Spleen (tissue), 11 donors: ENCODE data around the gene MYO7A. TPM values are rescaled to one million over a fixed set of nuclear protein-coding genes. Genes with fewer than 3 reads are reported as not detected.

Experiments
- DNase-seq: peaks from one replicate; pipeline ENCODE4 v3.0.0-alpha.2; 2020
- H3K27ac ChIP-seq, 8 donors: fragments of 200-600 bp; sonication (generic) in 7 of 8; 1 replicate in 4 of 8; 2 replicates in 4 of 8; pipeline versions ENCODE4 v1.5.0 to v1.8.0; 2016 to 2021; ENCODE audit warnings: inconsistent platforms in 4 of 8, mild to moderate bottlenecking in 4 of 8, moderate library complexity in 1 of 8
- H3K27me3 ChIP-seq, 7 donors: fragments of 200-600 bp; sonication (generic) in 6 of 7; replicated peaks in 1 of 7; 1 replicate in 4 of 7; 2 replicates in 3 of 7; pipeline versions ENCODE4 v1.5.0 to v1.8.0; 2016 to 2021; ENCODE audit warnings: inconsistent platforms in 3 of 7, mild to moderate bottlenecking in 1 of 7
- H3K36me3 ChIP-seq, 6 donors: fragments of 200-600 bp; sonication (generic) in 5 of 6; 1 replicate in 4 of 6; 2 replicates in 2 of 6; pipeline versions ENCODE4 v1.5.0 to v1.8.0; 2016 to 2021; ENCODE audit warnings: inconsistent platforms in 2 of 6
- H3K4me1 ChIP-seq, 6 donors: fragments of 200-600 bp; sonication (generic) in 5 of 6; 1 replicate in 3 of 6; 2 replicates in 3 of 6; pipeline versions ENCODE4 v1.5.0 to v1.8.0; 2016 to 2021; ENCODE audit warnings: inconsistent platforms in 3 of 6
- H3K4me3 ChIP-seq, 8 donors: fragments of 200-600 bp; sonication (generic) in 7 of 8; 1 replicate in 4 of 8; 2 replicates in 4 of 8; pipeline versions ENCODE4 v1.5.0 to v1.8.0; 2016 to 2021; ENCODE audit warnings: inconsistent platforms in 4 of 8, mild to moderate bottlenecking in 4 of 8, moderate library complexity in 2 of 8
- H3K9me3 ChIP-seq, 8 donors: fragments of 200-600 bp; sonication (generic) in 7 of 8; 1 replicate in 4 of 8; 2 replicates in 4 of 8; pipeline versions ENCODE4 v1.5.0 to v1.8.0; 2016 to 2021; ENCODE audit warnings: inconsistent platforms in 4 of 8
- POLR2A ChIP-seq, 3 donors: fragments of 450-650 bp; IDR thresholded peaks; one replicate each; pipeline ENCODE4 v1.5.1; 2017; ENCODE audit warnings: antibody characterized with exemption in 3 of 3, mild to moderate bottlenecking in 1 of 3
- POLR2AphosphoS5 ChIP-seq, 3 donors: sonication (generic); formaldehyde crosslinking; IDR thresholded peaks; one replicate each; pipeline ENCODE4 v1.5.1; 2017; ENCODE audit warnings: antibody characterized with exemption in 3 of 3
- WGBS, 5 donors: extraction: QIAGEN DNeasy Blood & Tissue Kit in 3 of 5; methylation state at CpG; one replicate each; pipeline versions ENCODE4 v1.1.5 to v1.1.7; 2013 to 2018; 5-methylcytosine and 5-hydroxymethylcytosine counted together
- intact Hi-C: fragments of 100-400 bp; cut with DNase I; formaldehyde crosslinking; loops from one replicate; pipeline ENCODE4 v1.15.0; 2023; ENCODE audit warnings: low total_unique reads
- polyA plus RNA-seq, 3 donors: library from polyadenylated mRNA; stranded (reverse); fragments of 200-250 nt; gene quantifications; one replicate each; pipeline ENCODE4 v1.2.1, GENCODE V29; 2013
- total RNA-seq, 7 donors: library from RNA; depleted of rRNA in 3 of 7; stranded (reverse); fragments of >200 nt in 3 of 7; fragmentation: NEBNext Ultra II Directional in 4 of 7; extraction: Animal tissue kit (Norgen Biotek cat#: 25700) in 4 of 7; gene quantifications; one replicate each; pipeline versions ENCODE4 v1.1.0 to v1.2.1, GENCODE V29; 2016 to 2021
- TF ChIP-seq, protein P1 (sequence below), 11 experiments: fragments of 200-600 bp in 7 of 11; fragments of 450-650 bp in 4 of 11; sonication (generic) in 4 of 11; IDR thresholded peaks in 8 of 11; conservative IDR thresholded peaks in 3 of 11; 1 replicate in 7 of 11; 2 replicates in 4 of 11; pipeline versions ENCODE4 v1.4.0 to v1.8.0; 2016 to 2021; ENCODE audit warnings: antibody characterized with exemption in 11 of 11, inconsistent platforms in 4 of 11, mild to moderate bottlenecking in 1 of 11
- donor health status: healthy with polysubstance abuse.
- donor health status: DM: no; HTN: no; CAD: no; lungs with moderate emphysema.
- donor health status: DM: no; HTN: no; CAD: no.
- donor health status: Bipolar disorder and iron deficiency.
- donor health status: healthy.
- donor health status: DM: no; HTN: no; CAD: no.
- donor health status: DM: yes; HTN: yes; CAD: no.

The MYO7A gene
- total and polyA plus RNA-seq, 10 donors: 3.5 to 147 (median 33.0) TPM

GRCh38 chr11:77191429-77191822 is 63.4 kb downstream of the MYO7A start:
- DNase-seq: no peak
- Histone ChIP-seq H3K27ac (no peak overlapping the region), H3K4me3 (no peak overlapping the region), H3K36me3 (peaks cover 0 to 62% (median 9%) of the 10 kb centered on the region in 6 donors), H3K4me1 (no peaks in the 10 kb centered on the region), H3K27me3 (no peaks in the 10 kb centered on the region), H3K9me3 (no peaks in the 10 kb centered on the region)
- intact Hi-C loops: loop anchor here (10.0 kb wide), 1 partner anchor 353 kb away; no protein-coding TSS in a partner anchor
- 81 to 93% (median 87%) methylated on average over 10 to 11 of the region's 11 CpGs for WGBS, 5 donors
- TF ChIP-seq POLR2AphosphoS5 (IDR thresholded peaks at IDR 0.05): no peak
- no peak for TF ChIP-seq POLR2A (IDR thresholded peaks at IDR 0.05)
- TF ChIP-seq, protein P1, sequence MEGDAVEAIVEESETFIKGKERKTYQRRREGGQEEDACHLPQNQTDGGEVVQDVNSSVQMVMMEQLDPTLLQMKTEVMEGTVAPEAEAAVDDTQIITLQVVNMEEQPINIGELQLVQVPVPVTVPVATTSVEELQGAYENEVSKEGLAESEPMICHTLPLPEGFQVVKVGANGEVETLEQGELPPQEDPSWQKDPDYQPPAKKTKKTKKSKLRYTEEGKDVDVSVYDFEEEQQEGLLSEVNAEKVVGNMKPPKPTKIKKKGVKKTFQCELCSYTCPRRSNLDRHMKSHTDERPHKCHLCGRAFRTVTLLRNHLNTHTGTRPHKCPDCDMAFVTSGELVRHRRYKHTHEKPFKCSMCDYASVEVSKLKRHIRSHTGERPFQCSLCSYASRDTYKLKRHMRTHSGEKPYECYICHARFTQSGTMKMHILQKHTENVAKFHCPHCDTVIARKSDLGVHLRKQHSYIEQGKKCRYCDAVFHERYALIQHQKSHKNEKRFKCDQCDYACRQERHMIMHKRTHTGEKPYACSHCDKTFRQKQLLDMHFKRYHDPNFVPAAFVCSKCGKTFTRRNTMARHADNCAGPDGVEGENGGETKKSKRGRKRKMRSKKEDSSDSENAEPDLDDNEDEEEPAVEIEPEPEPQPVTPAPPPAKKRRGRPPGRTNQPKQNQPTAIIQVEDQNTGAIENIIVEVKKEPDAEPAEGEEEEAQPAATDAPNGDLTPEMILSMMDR (IDR thresholded peaks at IDR 0.05 in 8 of 11, conservative IDR thresholded peaks at IDR 0.05 in 3 of 11): no peak

- Histone ChIP-seq H3K27me3 (no peaks in the 10 kb centered on the region), H3K4me1 (no peaks in the 10 kb centered on the region), H3K27ac (no peak overlapping the region), H3K9me3 (no peaks in the 10 kb centered on the region), H3K4me3 (no peak overlapping the region), H3K36me3 (peaks cover 0 to 63% (median 9%) of the 10 kb centered on the region in 6 donors)
- TF ChIP-seq, protein P1 (IDR thresholded peaks at IDR 0.05 in 8 of 11, conservative IDR thresholded peaks at IDR 0.05 in 3 of 11): peak in 7 of 11 experiments; percentile 24 to 54 (median 41)
- TF ChIP-seq POLR2A (IDR thresholded peaks at IDR 0.05): no peak
- 47 to 61% (median 53%) methylated on average over 27 of the region's 27 CpGs for WGBS, 5 donors
- intact Hi-C loops: loop anchor here (10.0 kb wide), 1 partner anchor 353 kb away; no protein-coding TSS in a partner anchor
- DNase-seq: no peak
These were observed 63.9 kb downstream of the MYO7A start for GRCh38 chr11:77191823-77192495.

DNA sequence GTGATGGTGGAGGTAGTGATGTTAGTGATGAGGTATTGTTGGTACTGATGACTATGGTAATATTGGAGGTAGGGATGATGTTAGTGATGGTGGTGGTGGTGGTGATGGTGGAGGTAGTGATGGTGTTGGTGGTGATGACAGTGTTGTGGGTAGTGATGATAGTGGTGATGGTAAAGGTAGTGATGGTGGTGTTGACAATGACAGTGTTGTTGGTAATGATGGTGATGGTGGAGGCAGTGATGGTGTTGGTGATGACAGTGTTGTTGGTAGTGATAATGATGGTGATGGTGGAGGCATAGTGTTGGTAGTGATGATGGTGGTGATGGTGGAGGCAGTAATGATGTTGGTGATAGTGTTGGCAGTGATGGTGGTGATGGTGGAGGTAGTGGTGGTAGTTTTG is 65.1 kb downstream of the MYO7A start:
- H3K4me3 ChIP-seq: no peak overlapping the region
- no peak overlapping the region for H3K27ac ChIP-seq
- H3K9me3 ChIP-seq: no peaks in the 10 kb centered on the region
- no peaks in the 10 kb centered on the region for H3K4me1 ChIP-seq
- TF ChIP-seq POLR2A (IDR thresholded peaks at IDR 0.05) (no peak), POLR2AphosphoS5 (IDR thresholded peaks at IDR 0.05) (no peak)
- TF ChIP-seq, protein P1 (IDR thresholded peaks at IDR 0.05 in 8 of 11, conservative IDR thresholded peaks at IDR 0.05 in 3 of 11): no peak
- intact Hi-C loops: loop anchor here (10.0 kb wide), 1 partner anchor 352 kb away; no protein-coding TSS in a partner anchor
- H3K36me3 ChIP-seq: peaks cover 0 to 75% (median 9%) of the 10 kb centered on the region in 6 donors
- no peak for DNase-seq
- no peaks in the 10 kb centered on the region for H3K27me3 ChIP-seq
